GM18499 (cell line): ENCODE results near the gene NUDT22.

Source experiments
- ATAC-seq: cut with Tn5 transposase; IDR thresholded peaks from one replicate; pipeline ENCODE4 v1.9.1; 2021; ENCODE audit warnings: moderate number of reproducible peaks; ENCODE audit not compliant: insufficient read depth, unreplicated experiment

Gene NUDT22

GRCh38 chr11:64253043-64253442 lies 27.0 kb downstream of the NUDT22 start:
- no peak for ATAC-seq

- ATAC-seq, result no peak
These were observed 27.4 kb downstream of the NUDT22 start for GRCh38 chr11:64253481-64253880.

GRCh38 chr11:64254326-64254725 lies 28.3 kb downstream of the NUDT22 start:
- ATAC-seq, result no peak

GRCh38 chr11:64255135-64256128 lies 29.4 kb downstream of the NUDT22 start:
- no peak for ATAC-seq

- ATAC-seq, result no peak
These were observed 30.2 kb downstream of the NUDT22 start for GRCh38 chr11:64256300-64256699.

GRCh38 chr11:64258356-64258755 lies 32.3 kb downstream of the NUDT22 start:
- no peak for ATAC-seq

GRCh38 chr11:64258946-64259532 lies 33.0 kb downstream of the NUDT22 start:
- no peak for ATAC-seq

- no peak for ATAC-seq
These were observed 33.5 kb downstream of the NUDT22 start for GRCh38 chr11:64259533-64260067.

GRCh38 chr11:64260147-64260708 lies 34.2 kb downstream of the NUDT22 start:
- no peak for ATAC-seq

- ATAC-seq, result no peak
These were observed 35.5 kb downstream of the NUDT22 start for GRCh38 chr11:64261556-64262080.

GRCh38 chr11:64262271-64263002 lies 36.4 kb downstream of the NUDT22 start:
- no peak for ATAC-seq

- no peak for ATAC-seq
These were observed 37.2 kb downstream of the NUDT22 start for GRCh38 chr11:64263021-64263946.

- no peak for ATAC-seq
These were observed 37.9 kb downstream of the NUDT22 start for GRCh38 chr11:64263947-64264317.

- ATAC-seq, result no peak
These were observed 38.3 kb downstream of the NUDT22 start for GRCh38 chr11:64264371-64264852.

- no peak for ATAC-seq
These were observed 39.4 kb downstream of the NUDT22 start for GRCh38 chr11:64265176-64266160.

- no peak for ATAC-seq
These were observed 40.3 kb downstream of the NUDT22 start for GRCh38 chr11:64266339-64266738.

- no peak for ATAC-seq
These were observed 41.3 kb downstream of the NUDT22 start for GRCh38 chr11:64267207-64267945.
